Testis (tissue), 2 donors: Measurements from ENCODE around the gene NBEAL1.

Experiments used
- POLR2A ChIP-seq: fragments of 450-650 bp; IDR thresholded peaks from one replicate; pipeline ENCODE4 v1.6.1; 2017; ENCODE audit warnings: antibody characterized with exemption, mild to moderate bottlenecking, moderate library complexity
- TF ChIP-seq, protein P1 (sequence below), 3 experiments: fragments of 450-650 bp in 2 of 3; fragments of 200-600 bp in 1 of 3; sonication (generic) in 1 of 3; IDR thresholded peaks; one replicate each; pipeline ENCODE4 v1.5.1; 2016 to 2019; ENCODE audit warnings: antibody characterized with exemption in 3 of 3, mild to moderate bottlenecking in 2 of 3, moderate library complexity in 1 of 3

DNA sequence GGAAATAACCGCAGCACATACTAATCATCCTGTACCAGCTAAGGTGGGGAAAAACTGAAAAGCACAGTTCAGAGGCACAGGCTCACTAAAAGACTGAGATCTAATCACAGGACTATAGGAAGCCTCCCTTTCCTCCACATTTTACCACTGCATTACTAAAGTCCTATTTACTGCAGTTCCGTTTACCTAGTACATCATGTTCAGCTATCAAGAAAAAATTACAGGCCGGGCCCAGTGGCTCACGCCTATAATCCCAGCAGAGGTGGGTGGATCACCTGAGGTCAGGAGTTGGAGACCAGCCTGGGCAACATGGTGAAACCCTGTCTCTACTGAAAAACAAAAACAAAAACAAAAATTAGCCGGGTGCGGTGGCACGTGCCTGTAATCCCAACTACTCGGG lies 11.0 kb upstream of the NBEAL1 start:
- TF ChIP-seq, protein P1, sequence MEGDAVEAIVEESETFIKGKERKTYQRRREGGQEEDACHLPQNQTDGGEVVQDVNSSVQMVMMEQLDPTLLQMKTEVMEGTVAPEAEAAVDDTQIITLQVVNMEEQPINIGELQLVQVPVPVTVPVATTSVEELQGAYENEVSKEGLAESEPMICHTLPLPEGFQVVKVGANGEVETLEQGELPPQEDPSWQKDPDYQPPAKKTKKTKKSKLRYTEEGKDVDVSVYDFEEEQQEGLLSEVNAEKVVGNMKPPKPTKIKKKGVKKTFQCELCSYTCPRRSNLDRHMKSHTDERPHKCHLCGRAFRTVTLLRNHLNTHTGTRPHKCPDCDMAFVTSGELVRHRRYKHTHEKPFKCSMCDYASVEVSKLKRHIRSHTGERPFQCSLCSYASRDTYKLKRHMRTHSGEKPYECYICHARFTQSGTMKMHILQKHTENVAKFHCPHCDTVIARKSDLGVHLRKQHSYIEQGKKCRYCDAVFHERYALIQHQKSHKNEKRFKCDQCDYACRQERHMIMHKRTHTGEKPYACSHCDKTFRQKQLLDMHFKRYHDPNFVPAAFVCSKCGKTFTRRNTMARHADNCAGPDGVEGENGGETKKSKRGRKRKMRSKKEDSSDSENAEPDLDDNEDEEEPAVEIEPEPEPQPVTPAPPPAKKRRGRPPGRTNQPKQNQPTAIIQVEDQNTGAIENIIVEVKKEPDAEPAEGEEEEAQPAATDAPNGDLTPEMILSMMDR (IDR thresholded peaks at IDR 0.05) = no peak
- no peak for TF ChIP-seq POLR2A
